Caco-2 (cell line): ENCODE results near the gene TCF12. TPM values are rescaled to one million over a fixed set of nuclear protein-coding genes. Genes with fewer than 3 reads are reported as not detected.

Source experiments
- BruUV-seq: library from RNA; stranded (reverse); fragments of 400-500 nt; replicated peaks from 2 replicates; lab custom pipeline; 2021; lab: Mats Ljungman, UMichigan
- CTCF ChIA-PET: fragments of 300-600 bp; sonication (Branson Sonifier 250); formaldehyde crosslinking; loops from one replicate; lab custom pipeline; 2022; ENCODE audit warnings: antibody characterized with exemption; lab: Charles Lee
- POLR2A ChIA-PET: fragments of 300-600 bp; sonication (Branson Sonifier 250); formaldehyde crosslinking; loops from one replicate; lab custom pipeline; 2022; ENCODE audit warnings: antibody characterized with exemption; lab: Charles Lee
- DNase-seq, 2 experiments: peaks; one replicate each; pipeline versions ENCODE4 v3.0.0 to v3.0.0-alpha.2; 2020 to 2022
- H3K27me3 ChIP-seq: replicated peaks from 2 replicates; pipeline ENCODE4 v1.6.0; 2011; ENCODE audit warnings: low read length; ENCODE audit not compliant: control insufficient read depth, insufficient read depth
- H3K36me3 ChIP-seq: 2 replicates; pipeline ENCODE4 v1.5.1; 2011; ENCODE audit warnings: low read length; ENCODE audit not compliant: control insufficient read depth, insufficient read depth
- H3K4me1 ChIP-seq: fragments of 250-450 bp; sonication (Bioruptor Pico); 2 replicates; pipeline ENCODE4 v1.5.1; 2020; ENCODE audit warnings: mild to moderate bottlenecking
- H3K4me3 ChIP-seq: 2 replicates; pipeline ENCODE4 v1.5.1; 2011; ENCODE audit warnings: low read depth, mild to moderate bottlenecking, control low read depth, low read length
- H3K9me3 ChIP-seq: fragments of 250-450 bp; sonication (Bioruptor Pico); 2 replicates; pipeline ENCODE4 v1.5.1; 2020; ENCODE audit warnings: mild to moderate bottlenecking, moderate library complexity
- H3K27ac Mint-ChIP-seq: one replicate; pipeline ENCODE4 v1.8.0; 2022; ENCODE audit warnings: mixed read lengths; ENCODE audit not compliant: unreplicated experiment
- H3K27me3 Mint-ChIP-seq: one replicate; pipeline ENCODE4 v1.8.0; 2022; ENCODE audit warnings: mixed read lengths; ENCODE audit not compliant: insufficient read depth, unreplicated experiment
- H3K36me3 Mint-ChIP-seq: one replicate; pipeline ENCODE4 v1.8.0; 2022; ENCODE audit warnings: mild to moderate bottlenecking, mixed read lengths; ENCODE audit not compliant: insufficient read depth, unreplicated experiment
- H3K4me1 Mint-ChIP-seq: one replicate; pipeline ENCODE4 v1.8.0; 2022; ENCODE audit warnings: low read depth, mixed read lengths; ENCODE audit not compliant: unreplicated experiment
- H3K4me3 Mint-ChIP-seq: one replicate; pipeline ENCODE4 v1.8.0; 2022; ENCODE audit warnings: mild to moderate bottlenecking, moderate library complexity, mixed read lengths; ENCODE audit not compliant: unreplicated experiment
- H3K9me3 Mint-ChIP-seq: one replicate; pipeline ENCODE4 v1.8.0; 2022; ENCODE audit warnings: mixed read lengths; ENCODE audit not compliant: unreplicated experiment
- CTCF ChIP-seq, 2 experiments: fragments of 200-600 bp in 1 of 2; IDR thresholded peaks; 1 replicate in 1 of 2; 2 replicates in 1 of 2; pipeline versions ENCODE4 v1.5.1 to v1.8.0; 2011 to 2022; ENCODE audit warnings: antibody characterized with exemption in 1 of 2, control low read depth in 1 of 2, inconsistent platforms in 1 of 2, low read depth in 1 of 2, low read length in 1 of 2, mild to moderate bottlenecking in 1 of 2, moderate library complexity in 1 of 2; ENCODE audit not compliant: insufficient read depth in 1 of 2, severe bottlenecking in 1 of 2, unreplicated experiment in 1 of 2
- intact Hi-C: fragments of 100-400 bp; cut with micrococcal nuclease; formaldehyde crosslinking; loops from one replicate; pipeline ENCODE4 v1.10.0; 2022; ENCODE audit not compliant: unreplicated experiment
- total RNA-seq: library from RNA; stranded (reverse); gene quantifications from 2 replicates; pipeline ENCODE4 v1.2.3, GENCODE V29; 2022

The TCF12 gene
- total RNA-seq, 1 experiment from 2014 or later = 64.4 TPM

GRCh38 chr15:57236561-57237300 is 318.3 kb downstream of the TCF12 start:
- no peak overlapping the region for H3K4me3 ChIP-seq
- no peaks in the 10 kb centered on the region for H3K4me1 ChIP-seq
- H3K36me3 Mint-ChIP-seq = peaks cover 12% of the 10 kb centered on the region
- H3K9me3 ChIP-seq = no peaks in the 10 kb centered on the region
- no peak overlapping the region for H3K27ac Mint-ChIP-seq
- ChIA-PET CTCF (no interaction called here), POLR2A (no interaction called here)
- no peaks in the 10 kb centered on the region for H3K4me1 Mint-ChIP-seq
- no peaks in the 10 kb centered on the region for H3K9me3 Mint-ChIP-seq
- no peak for DNase-seq
- no TSS peak for BruUV-seq
- no peak overlapping the region for H3K4me3 Mint-ChIP-seq
- intact Hi-C loops = no loop called here
- H3K27me3 ChIP-seq = no peaks in the 10 kb centered on the region
- H3K27me3 Mint-ChIP-seq = no peaks in the 10 kb centered on the region
- peaks cover 2% of the 10 kb centered on the region; the same call in 1 of the 2 replicates for H3K36me3 ChIP-seq
- TF ChIP-seq CTCF (IDR thresholded peaks at IDR 0.05; ENCODE audit: insufficient read depth in 1 of 2, low read depth in 1 of 2, low read length in 1 of 2, severe bottlenecking in 1 of 2, unreplicated experiment in 1 of 2) = no peak

- CTCF ChIA-PET = no interaction called here
- no peak for DNase-seq
- POLR2A ChIA-PET = interaction anchor here (0.6 kb wide), 1 partner anchor 213 kb away, joined by 3 read pairs; no protein-coding TSS in a partner anchor
- Mint-ChIP-seq H3K27me3 (no peaks in the 10 kb centered on the region), H3K36me3 (peaks cover 12% of the 10 kb centered on the region), H3K9me3 (no peaks in the 10 kb centered on the region), H3K4me3 (no peak overlapping the region), H3K4me1 (no peaks in the 10 kb centered on the region), H3K27ac (no peak overlapping the region)
- intact Hi-C loops = no loop called here
- Histone ChIP-seq H3K36me3 (peaks cover 2% of the 10 kb centered on the region; the same call in 1 of the 2 replicates), H3K4me1 (no peaks in the 10 kb centered on the region), H3K9me3 (no peaks in the 10 kb centered on the region), H3K4me3 (no peak overlapping the region), H3K27me3 (no peaks in the 10 kb centered on the region)
- no peak for TF ChIP-seq CTCF (IDR thresholded peaks at IDR 0.05; ENCODE audit: insufficient read depth in 1 of 2, low read depth in 1 of 2, low read length in 1 of 2, severe bottlenecking in 1 of 2, unreplicated experiment in 1 of 2)
- no TSS peak for BruUV-seq
These were observed 318.8 kb downstream of the TCF12 start for GRCh38 chr15:57237301-57237642.

GRCh38 chr15:57237676-57238075 is 319.2 kb downstream of the TCF12 start:
- Histone ChIP-seq H3K4me1 (no peaks in the 10 kb centered on the region), H3K36me3 (peaks cover 2% of the 10 kb centered on the region; the same call in 1 of the 2 replicates), H3K9me3 (no peaks in the 10 kb centered on the region), H3K4me3 (no peak overlapping the region), H3K27me3 (no peaks in the 10 kb centered on the region)
- POLR2A ChIA-PET = interaction anchor here (0.6 kb wide), 1 partner anchor 214 kb away, joined by 3 read pairs; no protein-coding TSS in a partner anchor
- CTCF ChIA-PET = no interaction called here
- Mint-ChIP-seq H3K27me3 (no peaks in the 10 kb centered on the region), H3K4me3 (no peak overlapping the region), H3K36me3 (peaks cover 12% of the 10 kb centered on the region), H3K9me3 (no peaks in the 10 kb centered on the region), H3K4me1 (no peaks in the 10 kb centered on the region), H3K27ac (no peak overlapping the region)
- TF ChIP-seq CTCF (IDR thresholded peaks at IDR 0.05; ENCODE audit: insufficient read depth in 1 of 2, low read depth in 1 of 2, low read length in 1 of 2, severe bottlenecking in 1 of 2, unreplicated experiment in 1 of 2) = no peak
- BruUV-seq = no TSS peak
- no peak for DNase-seq
- intact Hi-C loops = no loop called here
